Ascending aorta (tissue), 2 donors: ENCODE results near the gene NPR3. TPM values are rescaled to one million over a fixed set of nuclear protein-coding genes. Genes with fewer than 3 reads are reported as not detected.

Experiments used
- DNase-seq, 2 donors: peaks; one replicate each; pipeline ENCODE4 v3.0.0-alpha.2; 2019; ENCODE audit warnings: low spot score in 2 of 2
- H3K27ac ChIP-seq, 2 donors: fragments of 200-600 bp; sonication (generic); one replicate each; pipeline ENCODE4 v1.5.1; 2016 to 2017; ENCODE audit warnings: mild to moderate bottlenecking in 1 of 2
- H3K27me3 ChIP-seq: fragments of 200-600 bp; sonication (generic); one replicate; pipeline ENCODE4 v1.5.1; 2017
- H3K36me3 ChIP-seq, 2 donors: fragments of 200-600 bp; sonication (generic); one replicate each; pipeline ENCODE4 v1.5.1; 2016
- H3K4me1 ChIP-seq, 2 donors: fragments of 200-600 bp; sonication (generic); one replicate each; pipeline ENCODE4 v1.5.1; 2016 to 2017; ENCODE audit warnings: mild to moderate bottlenecking in 1 of 2
- H3K4me3 ChIP-seq, 2 donors: fragments of 200-600 bp; sonication (generic); one replicate each; pipeline ENCODE4 v1.5.1; 2016 to 2017; ENCODE audit warnings: mild to moderate bottlenecking in 1 of 2
- H3K9me3 ChIP-seq, 2 donors: fragments of 200-600 bp; sonication (generic); one replicate each; pipeline ENCODE4 v1.5.1; 2016
- intact Hi-C: fragments of 100-400 bp; cut with DNase I; formaldehyde crosslinking; loops from one replicate; pipeline ENCODE4 v1.15.1; 2023
- total RNA-seq: library from RNA; depleted of rRNA; stranded (reverse); fragments of >200 nt; gene quantifications from one replicate; pipeline ENCODE4 v1.1.0, GENCODE V29; 2016
- TF ChIP-seq, protein P1 (sequence below), 3 experiments: fragments of 200-600 bp in 2 of 3; fragments of 450-650 bp in 1 of 3; sonication (generic) in 2 of 3; IDR thresholded peaks; one replicate each; pipeline ENCODE4 v1.5.1; 2016 to 2019; ENCODE audit warnings: antibody characterized with exemption in 3 of 3, mild to moderate bottlenecking in 1 of 3, moderate library complexity in 1 of 3

The NPR3 gene
- total RNA-seq, 1 donor from 2014 or later: 3.5 TPM

DNA sequence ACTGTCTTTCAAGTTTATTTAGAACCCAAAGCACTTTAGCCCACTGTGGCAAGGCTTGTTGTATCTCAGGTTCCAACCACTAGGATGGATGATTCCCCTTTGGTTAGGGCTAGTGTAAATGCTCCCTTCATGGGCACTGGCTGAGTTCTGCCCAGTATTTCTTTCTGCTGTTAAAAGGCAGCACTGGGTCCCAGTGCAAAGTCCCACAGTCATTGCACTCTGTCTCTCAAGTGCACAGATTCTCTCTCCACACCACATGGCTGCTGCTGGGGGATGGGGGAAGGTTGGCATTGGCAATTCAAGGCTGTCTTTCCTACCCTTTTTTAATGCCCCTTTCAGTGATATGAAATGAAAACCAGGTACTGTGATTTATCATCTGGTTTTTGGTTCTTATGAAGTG is 7.2 kb upstream of the NPR3 start:
- Histone ChIP-seq H3K27me3 (no peaks in the 10 kb centered on the region), H3K4me3 (no peak overlapping the region), H3K9me3 (no peaks in the 10 kb centered on the region), H3K4me1 (peaks cover 0 to 5% of the 10 kb centered on the region in 2 donors), H3K36me3 (no peaks in the 10 kb centered on the region), H3K27ac (no peak overlapping the region)
- intact Hi-C loops: no loop called here
- TF ChIP-seq, protein P1, sequence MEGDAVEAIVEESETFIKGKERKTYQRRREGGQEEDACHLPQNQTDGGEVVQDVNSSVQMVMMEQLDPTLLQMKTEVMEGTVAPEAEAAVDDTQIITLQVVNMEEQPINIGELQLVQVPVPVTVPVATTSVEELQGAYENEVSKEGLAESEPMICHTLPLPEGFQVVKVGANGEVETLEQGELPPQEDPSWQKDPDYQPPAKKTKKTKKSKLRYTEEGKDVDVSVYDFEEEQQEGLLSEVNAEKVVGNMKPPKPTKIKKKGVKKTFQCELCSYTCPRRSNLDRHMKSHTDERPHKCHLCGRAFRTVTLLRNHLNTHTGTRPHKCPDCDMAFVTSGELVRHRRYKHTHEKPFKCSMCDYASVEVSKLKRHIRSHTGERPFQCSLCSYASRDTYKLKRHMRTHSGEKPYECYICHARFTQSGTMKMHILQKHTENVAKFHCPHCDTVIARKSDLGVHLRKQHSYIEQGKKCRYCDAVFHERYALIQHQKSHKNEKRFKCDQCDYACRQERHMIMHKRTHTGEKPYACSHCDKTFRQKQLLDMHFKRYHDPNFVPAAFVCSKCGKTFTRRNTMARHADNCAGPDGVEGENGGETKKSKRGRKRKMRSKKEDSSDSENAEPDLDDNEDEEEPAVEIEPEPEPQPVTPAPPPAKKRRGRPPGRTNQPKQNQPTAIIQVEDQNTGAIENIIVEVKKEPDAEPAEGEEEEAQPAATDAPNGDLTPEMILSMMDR (IDR thresholded peaks at IDR 0.05): no peak
- no peak for DNase-seq

DNA sequence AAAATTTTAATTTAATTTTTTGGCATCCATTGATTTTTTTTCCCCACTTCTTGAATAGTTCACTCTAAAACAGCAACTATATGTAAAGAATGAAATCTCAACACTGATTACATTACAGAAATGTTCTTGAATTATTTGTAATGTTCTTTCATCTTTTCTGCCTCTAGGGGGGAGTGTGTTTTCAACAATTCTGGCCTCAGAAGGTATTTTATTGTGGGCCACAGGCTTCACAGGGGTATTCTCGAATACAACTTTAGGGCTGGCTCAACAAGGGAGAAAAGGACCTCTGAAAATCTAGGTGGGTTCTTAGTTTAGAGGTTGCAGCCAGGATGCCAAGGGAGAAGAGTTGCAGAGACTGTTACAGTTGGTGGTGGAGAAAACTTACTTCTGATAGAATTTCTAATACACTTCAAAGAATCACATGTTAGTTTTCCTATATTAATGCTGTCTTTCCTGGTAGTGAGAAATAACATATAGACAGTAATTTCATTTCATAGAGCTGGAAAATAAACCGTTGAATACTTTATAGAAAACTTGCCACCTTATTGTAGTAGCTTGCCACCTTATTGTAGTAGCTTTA is 3.6 kb upstream of the NPR3 start:
- TF ChIP-seq, protein P1 (IDR thresholded peaks at IDR 0.05): peak; percentile 21 to 55 (median 54)
- H3K9me3 ChIP-seq: no peaks in the 10 kb centered on the region
- H3K4me3 ChIP-seq: no peak overlapping the region
- no peaks in the 10 kb centered on the region for H3K27me3 ChIP-seq
- no peak overlapping the region for H3K27ac ChIP-seq
- peaks cover 4 to 5% of the 10 kb centered on the region in 2 donors for H3K4me1 ChIP-seq
- DNase-seq: no peak
- intact Hi-C loops: loop anchor here (5.0 kb wide), 1 partner anchor 595 kb away; no protein-coding TSS in a partner anchor
- H3K36me3 ChIP-seq: no peaks in the 10 kb centered on the region

- TF ChIP-seq, protein P1 (IDR thresholded peaks at IDR 0.05): no peak
- Histone ChIP-seq H3K4me1 (peaks cover 4 to 5% of the 10 kb centered on the region in 2 donors), H3K4me3 (no peak overlapping the region), H3K27ac (peak overlapping the region; percentile 94 to 97), H3K36me3 (no peaks in the 10 kb centered on the region), H3K9me3 (no peaks in the 10 kb centered on the region), H3K27me3 (no peaks in the 10 kb centered on the region)
- no peak for DNase-seq
- intact Hi-C loops: loop anchor here (1.0 to 5.0 kb wide), 3 partner anchors 143 to 593 kb away; no protein-coding TSS in a partner anchor
Measured at GRCh38 chr5:32708949-32709348, 2.2 kb upstream of the NPR3 start.

- peak in 1 of 2 donors; percentile 84 for DNase-seq
- Histone ChIP-seq H3K4me1 (peaks cover 4 to 5% of the 10 kb centered on the region in 2 donors), H3K9me3 (no peaks in the 10 kb centered on the region), H3K36me3 (no peaks in the 10 kb centered on the region), H3K4me3 (peak overlapping the region; percentile 71 to 85), H3K27me3 (no peaks in the 10 kb centered on the region), H3K27ac (peak overlapping the region; percentile 94 to 97)
- TF ChIP-seq, protein P1 (IDR thresholded peaks at IDR 0.05): peak; percentile 62 to 78 (median 64)
- intact Hi-C loops: loop anchor here (1.0 to 5.0 kb wide), 6 partner anchors 101 to 712 kb away; no protein-coding TSS in a partner anchor
Measured at GRCh38 chr5:32709750-32710549, 1.2 kb upstream of the NPR3 start.

DNA sequence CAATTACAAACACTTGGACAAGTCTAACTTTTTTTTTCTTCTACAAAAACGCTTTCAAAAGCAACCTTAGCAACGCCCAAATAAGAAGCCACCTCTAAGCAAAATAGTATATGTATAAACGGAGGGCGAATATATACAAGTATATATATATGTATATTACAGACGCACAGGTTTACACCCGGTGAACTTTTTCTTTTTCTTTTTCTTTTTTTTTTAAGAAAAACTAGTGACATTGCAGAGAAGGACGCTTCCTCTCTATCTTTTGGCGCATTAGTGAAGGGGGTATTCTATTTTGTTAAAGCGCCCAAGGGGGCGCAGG is 200 bp downstream of the NPR3 start:
- peaks cover 4 to 5% of the 10 kb centered on the region in 2 donors for H3K4me1 ChIP-seq
- no peaks in the 10 kb centered on the region for H3K27me3 ChIP-seq
- H3K27ac ChIP-seq: peak overlapping the region; percentile 94 to 97
- peak overlapping the region; percentile 71 to 85 for H3K4me3 ChIP-seq
- intact Hi-C loops: loop anchor here (2.0 to 5.0 kb wide), 3 partner anchors 99 to 711 kb away; no protein-coding TSS in a partner anchor
- no peak for DNase-seq
- H3K36me3 ChIP-seq: no peaks in the 10 kb centered on the region
- TF ChIP-seq, protein P1 (IDR thresholded peaks at IDR 0.05): no peak
- no peaks in the 10 kb centered on the region for H3K9me3 ChIP-seq
